ENCODE measurements around the gene HSPA12A. TPM values are rescaled to one million over a fixed set of nuclear protein-coding genes. Genes with fewer than 3 reads are reported as not detected.

Gene HSPA12A
- 10 to 100 TPM in 2 of 10 donors, 1 to 10 TPM in 8; 5.6 to 11.1 (median 8.0) TPM for polyA plus RNA-seq (ENCODE audit: insufficient read length in 10 of 10)
- long read RNA-seq, donor 1, result 0 reads
- long read RNA-seq, donor 2, full-length matches to known transcripts, result 3 of 3 reads
- long read RNA-seq, donor 2, partial matches to known transcripts, result 0 of 3 reads
- long read RNA-seq, donor 2, other reads (novel, unspliced or antisense), result 0 of 3 reads
- long read RNA-seq, donor 3, result 0 reads
- long read RNA-seq, donor 4, partial matches to known transcripts, result 0 of 1 reads
- long read RNA-seq, donor 4, other reads (novel, unspliced or antisense), result 0 of 1 reads
- long read RNA-seq, donor 5, full-length matches to known transcripts, result 2 of 2 reads
- long read RNA-seq, donor 5, partial matches to known transcripts, result 0 of 2 reads
- long read RNA-seq, donor 5, other reads (novel, unspliced or antisense), result 0 of 2 reads
- long read RNA-seq, donor 6, result 0 reads
- long read RNA-seq, donor 7, result 0 reads
- long read RNA-seq, donor 8, result 0 reads
- long read RNA-seq, donor 9, result 0 reads

- peak; percentile 76 to 91 (median 78) for DNase-seq
Measured at GRCh38 chr10:116742367-116743265, at the start of gene HSPA12A. HSPA12A (minus strand) TSS chr10:116742566; CDS start chr10:116742469, 97 bp downstream.

- no peak for DNase-seq
Measured at GRCh38 chr10:116791241-116791640, 48.9 kb upstream of the HSPA12A start.

- DNase-seq, result peak; percentile 60 to 90 (median 84)
Measured at GRCh38 chr10:116787893-116788665, 45.7 kb upstream of the HSPA12A start.

- no peak for DNase-seq
Measured at GRCh38 chr10:116787053-116787659, 44.8 kb upstream of the HSPA12A start.

GRCh38 chr10:116785867-116786266 lies 43.5 kb upstream of the HSPA12A start:
- DNase-seq, result no peak

GRCh38 chr10:116785282-116785681 lies 42.9 kb upstream of the HSPA12A start:
- no peak for DNase-seq

- DNase-seq, result no peak
Measured at GRCh38 chr10:116784651-116785050, 42.3 kb upstream of the HSPA12A start.

GRCh38 chr10:116784035-116784434 lies 41.7 kb upstream of the HSPA12A start:
- DNase-seq, result no peak

GRCh38 chr10:116783011-116783655 lies 40.8 kb upstream of the HSPA12A start:
- DNase-seq, result no peak

GRCh38 chr10:116781370-116781884 lies 39.1 kb upstream of the HSPA12A start:
- DNase-seq, result no peak

GRCh38 chr10:116780691-116781205 lies 38.4 kb upstream of the HSPA12A start:
- DNase-seq, result no peak

- no peak for DNase-seq
Measured at GRCh38 chr10:116779076-116779687, 36.8 kb upstream of the HSPA12A start.

GRCh38 chr10:116777006-116777405 lies 34.6 kb upstream of the HSPA12A start:
- no peak for DNase-seq

- no peak for DNase-seq
Measured at GRCh38 chr10:116775488-116776400, 33.4 kb upstream of the HSPA12A start.

GRCh38 chr10:116774728-116775151 lies 32.4 kb upstream of the HSPA12A start:
- DNase-seq, result no peak

- DNase-seq, result no peak
Measured at GRCh38 chr10:116772909-116773705, 30.7 kb upstream of the HSPA12A start.

- DNase-seq, result no peak
Measured at GRCh38 chr10:116771959-116772585, 29.7 kb upstream of the HSPA12A start.
